Osteocyte (in vitro differentiated cells): ENCODE results near the gene FBXO10. TPM values are rescaled to one million over a fixed set of nuclear protein-coding genes. Genes with fewer than 3 reads are reported as not detected.

Source experiments
- DNase-seq: peaks from one replicate; pipeline ENCODE4 v3.0.0; 2021; ENCODE audit warnings: mixed read lengths; ENCODE audit not compliant: unreplicated experiment; ENCODE audit errors: extremely low spot score
- H3K27ac Mint-ChIP-seq: one replicate; pipeline ENCODE4 v1.8.0; 2021; ENCODE audit warnings: mild to moderate bottlenecking, mixed read lengths; ENCODE audit not compliant: unreplicated experiment
- H3K27me3 Mint-ChIP-seq: one replicate; pipeline ENCODE4 v1.8.0; 2021; ENCODE audit warnings: mixed read lengths; ENCODE audit not compliant: unreplicated experiment
- H3K36me3 Mint-ChIP-seq: one replicate; pipeline ENCODE4 v1.8.0; 2021; ENCODE audit warnings: mixed read lengths; ENCODE audit not compliant: unreplicated experiment
- H3K4me1 Mint-ChIP-seq: one replicate; pipeline ENCODE4 v1.8.0; 2021; ENCODE audit warnings: mixed read lengths; ENCODE audit not compliant: unreplicated experiment
- H3K4me3 Mint-ChIP-seq: one replicate; pipeline ENCODE4 v1.8.0; 2021; ENCODE audit warnings: mild to moderate bottlenecking, moderate library complexity, mixed read lengths; ENCODE audit not compliant: unreplicated experiment
- H3K9me3 Mint-ChIP-seq: one replicate; pipeline ENCODE4 v1.8.0; 2021; ENCODE audit warnings: mixed read lengths; ENCODE audit not compliant: unreplicated experiment
- CTCF ChIP-seq: fragments of 200-600 bp; sonication (generic); IDR thresholded peaks from 2 replicates; pipeline ENCODE4 v1.5.0; 2021; ENCODE audit warnings: antibody characterized with exemption, mild to moderate bottlenecking, moderate library complexity
- total RNA-seq: library from RNA; stranded (reverse); gene quantifications from 2 replicates; pipeline ENCODE4 v1.2.1, GENCODE V29; 2021

FBXO10 gene
- total RNA-seq, 1 donor from 2014 or later = 21.0 TPM

DNA sequence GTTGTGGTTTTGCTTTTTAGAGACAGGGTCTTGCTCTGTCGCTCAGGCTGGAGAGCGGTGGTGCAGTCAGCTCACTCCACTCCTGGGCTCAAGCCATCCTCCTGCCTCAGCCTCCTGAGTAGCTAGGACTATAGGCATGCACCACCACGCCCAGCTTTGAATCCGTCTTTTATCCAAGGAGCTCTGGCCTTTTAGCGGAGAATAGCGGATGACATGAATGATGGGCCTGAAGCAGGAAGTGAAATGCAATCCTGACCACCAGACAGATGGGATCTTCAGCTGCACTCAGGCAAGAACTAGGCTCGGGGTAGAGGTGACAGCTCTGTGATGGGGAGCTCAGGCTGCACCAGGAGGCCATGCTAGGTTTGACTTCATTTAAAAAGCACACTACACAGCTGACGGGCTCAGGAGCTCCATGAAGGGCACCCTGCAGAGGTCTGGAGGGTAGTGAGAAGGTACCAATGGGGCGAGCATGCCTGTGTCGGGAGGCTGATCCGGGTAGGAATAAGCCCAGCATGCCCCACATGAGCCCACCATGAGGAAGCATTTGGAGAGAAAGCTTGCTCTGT is 68.5 kb downstream of the FBXO10 start:
- no peaks in the 10 kb centered on the region for H3K27me3 Mint-ChIP-seq
- H3K4me3 Mint-ChIP-seq = no peak overlapping the region
- no peak overlapping the region for H3K27ac Mint-ChIP-seq
- H3K4me1 Mint-ChIP-seq = no peaks in the 10 kb centered on the region
- peaks cover 22% of the 10 kb centered on the region for H3K36me3 Mint-ChIP-seq
- no peaks in the 10 kb centered on the region for H3K9me3 Mint-ChIP-seq
- no peak for DNase-seq
- no peak for TF ChIP-seq CTCF

DNA sequence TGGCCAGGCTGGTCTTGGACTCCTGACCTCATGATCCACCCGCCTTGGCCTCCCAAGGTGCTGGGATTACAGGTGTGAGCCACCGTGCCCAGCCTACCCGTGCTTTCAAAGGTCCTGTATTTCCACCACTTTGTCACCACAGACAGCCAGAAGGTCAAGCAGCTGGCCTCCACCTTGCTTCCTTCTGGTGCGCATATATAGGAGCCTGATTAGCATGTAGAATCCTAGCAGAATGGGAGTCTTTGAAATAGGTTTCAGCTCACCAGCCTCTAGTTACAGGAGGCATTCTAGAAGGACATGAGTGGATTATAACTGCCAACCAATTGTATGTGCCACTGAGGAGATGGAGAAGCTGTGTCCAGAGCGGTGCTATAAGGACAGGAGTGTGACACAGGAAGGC is 71.6 kb downstream of the FBXO10 start:
- H3K4me1 Mint-ChIP-seq = no peaks in the 10 kb centered on the region

DNA sequence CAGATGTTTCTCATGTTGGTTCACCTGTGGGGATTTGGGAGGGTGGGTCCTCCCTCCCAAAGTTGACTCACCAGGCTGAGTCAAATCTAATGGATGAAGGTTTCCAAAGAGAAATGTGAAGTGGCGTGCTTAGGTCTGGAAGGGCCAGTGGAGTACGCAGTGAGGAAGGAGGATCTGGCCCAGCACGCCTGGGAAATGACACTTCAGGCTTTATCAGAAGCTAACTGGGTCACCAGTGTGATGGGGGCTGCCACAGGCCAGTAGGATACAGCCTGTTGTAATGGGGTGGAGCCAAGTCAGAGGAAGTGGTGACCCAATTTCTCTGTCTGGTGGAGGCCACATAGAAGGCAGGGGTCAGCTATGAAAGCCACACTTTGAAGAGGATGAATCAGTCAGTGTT is 72.4 kb downstream of the FBXO10 start:
- peaks cover 32% of the 10 kb centered on the region for H3K36me3 Mint-ChIP-seq
- no peak for DNase-seq
- no peaks in the 10 kb centered on the region for H3K27me3 Mint-ChIP-seq
- H3K9me3 Mint-ChIP-seq = no peaks in the 10 kb centered on the region
- no peak overlapping the region for H3K4me3 Mint-ChIP-seq
- no peak overlapping the region for H3K27ac Mint-ChIP-seq
- H3K4me1 Mint-ChIP-seq = no peaks in the 10 kb centered on the region
- TF ChIP-seq CTCF = no peak

More for the DNA sequence above, 71.6 kb downstream of the FBXO10 start:
- Mint-ChIP-seq H3K36me3 (peaks cover 34% of the 10 kb centered on the region), H3K27ac (no peak overlapping the region), H3K4me3 (no peak overlapping the region), H3K9me3 (no peaks in the 10 kb centered on the region), H3K27me3 (no peaks in the 10 kb centered on the region)
- no peak for DNase-seq
- TF ChIP-seq CTCF = no peak

- H3K27ac Mint-ChIP-seq = no peak overlapping the region
These were observed 74.1 kb downstream of the FBXO10 start for GRCh38 chr9:37501957-37502596.

More at GRCh38 chr9:37501957-37502596, 74.1 kb downstream of the FBXO10 start:
- Mint-ChIP-seq H3K4me1 (no peaks in the 10 kb centered on the region), H3K36me3 (peaks cover 33% of the 10 kb centered on the region), H3K9me3 (no peaks in the 10 kb centered on the region), H3K4me3 (no peak overlapping the region), H3K27me3 (no peaks in the 10 kb centered on the region)
- TF ChIP-seq CTCF = no peak
- no peak for DNase-seq
